GM21360 (cell line): ENCODE results near the gene PRPF6.
A peak's percentile ranks its signal among the peaks of the same experiment; 100 is the strongest.

Experiments used
- ATAC-seq: cut with Tn5 transposase; IDR thresholded peaks from one replicate; pipeline ENCODE4 v1.9.1; 2021; ENCODE audit warnings: mild to moderate bottlenecking, moderate library complexity; ENCODE audit not compliant: unreplicated experiment

The PRPF6 gene

DNA sequence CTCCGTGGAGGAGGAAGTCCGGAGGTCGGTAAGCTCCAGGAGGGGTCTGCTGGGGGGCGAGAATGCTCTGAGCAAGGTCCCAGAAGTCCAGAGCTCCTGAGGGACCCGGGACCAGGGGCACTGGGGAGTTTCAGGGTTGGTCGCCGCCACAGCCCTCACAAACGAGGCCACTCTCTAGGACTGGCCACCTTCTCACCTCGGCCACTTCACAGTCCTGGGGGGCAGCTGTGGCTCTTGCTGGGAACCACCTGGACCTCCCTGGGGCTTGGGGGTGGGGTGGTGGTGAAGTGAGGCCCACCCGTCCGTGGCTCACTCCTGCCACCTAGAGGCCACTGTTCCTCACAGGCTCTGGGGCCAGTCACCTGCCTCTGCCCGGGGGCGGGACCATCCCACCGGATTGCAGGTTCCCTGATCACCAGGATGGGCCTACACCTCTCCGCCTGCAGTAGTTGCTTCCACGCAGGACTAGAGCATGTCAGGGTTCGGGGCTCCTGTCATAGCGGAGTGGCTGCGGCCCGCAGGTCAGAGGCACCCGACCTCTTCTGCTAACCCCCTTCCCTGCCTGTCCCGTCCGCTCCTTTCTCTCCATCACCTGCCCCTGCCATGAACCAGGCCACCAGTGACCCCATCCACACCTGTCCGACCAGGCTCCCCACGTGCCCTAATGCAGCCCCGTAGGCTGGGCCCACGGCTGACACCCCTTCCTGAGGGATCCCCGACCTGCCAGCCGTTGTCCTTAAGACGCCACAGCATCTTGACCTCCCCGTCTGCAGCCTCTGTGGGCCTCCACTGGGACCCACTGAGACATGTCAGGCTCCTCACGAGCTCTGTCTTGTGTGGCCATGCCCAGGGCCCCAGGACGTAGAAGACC is 76.9 kb downstream of the PRPF6 start:
- ATAC-seq, result peak; percentile 34

DNA sequence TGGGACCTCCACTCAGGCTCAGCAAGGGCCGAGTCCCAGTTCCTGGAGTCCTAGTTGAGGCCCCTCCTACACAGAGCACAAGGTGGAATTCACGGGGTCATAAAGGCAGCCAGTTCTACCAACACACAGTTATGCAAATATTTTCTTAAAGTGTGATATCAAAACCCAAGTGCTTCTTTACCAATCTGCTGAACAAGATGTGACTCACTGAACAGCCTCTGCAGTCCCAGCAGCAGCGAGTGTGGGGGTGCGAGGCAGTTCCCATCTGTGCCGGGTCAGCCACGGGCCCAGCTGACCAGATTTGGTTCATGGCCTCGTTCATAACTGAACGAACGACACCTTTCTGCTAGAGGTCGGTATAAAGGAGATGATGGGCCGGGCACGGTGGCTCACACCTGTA is 77.6 kb downstream of the PRPF6 start:
- no peak for ATAC-seq

- no peak for ATAC-seq
These were observed 81.3 kb downstream of the PRPF6 start for GRCh38 chr20:64062276-64062595.

- peak; percentile 68 for ATAC-seq
These were observed 81.9 kb downstream of the PRPF6 start, which contains the start of gene TCEA2 for GRCh38 chr20:64062596-64063388. Gene TCEA2, plus strand, starts transcription at chr20:64063198. Its CDS starts 115 bp downstream, at chr20:64063313.

DNA sequence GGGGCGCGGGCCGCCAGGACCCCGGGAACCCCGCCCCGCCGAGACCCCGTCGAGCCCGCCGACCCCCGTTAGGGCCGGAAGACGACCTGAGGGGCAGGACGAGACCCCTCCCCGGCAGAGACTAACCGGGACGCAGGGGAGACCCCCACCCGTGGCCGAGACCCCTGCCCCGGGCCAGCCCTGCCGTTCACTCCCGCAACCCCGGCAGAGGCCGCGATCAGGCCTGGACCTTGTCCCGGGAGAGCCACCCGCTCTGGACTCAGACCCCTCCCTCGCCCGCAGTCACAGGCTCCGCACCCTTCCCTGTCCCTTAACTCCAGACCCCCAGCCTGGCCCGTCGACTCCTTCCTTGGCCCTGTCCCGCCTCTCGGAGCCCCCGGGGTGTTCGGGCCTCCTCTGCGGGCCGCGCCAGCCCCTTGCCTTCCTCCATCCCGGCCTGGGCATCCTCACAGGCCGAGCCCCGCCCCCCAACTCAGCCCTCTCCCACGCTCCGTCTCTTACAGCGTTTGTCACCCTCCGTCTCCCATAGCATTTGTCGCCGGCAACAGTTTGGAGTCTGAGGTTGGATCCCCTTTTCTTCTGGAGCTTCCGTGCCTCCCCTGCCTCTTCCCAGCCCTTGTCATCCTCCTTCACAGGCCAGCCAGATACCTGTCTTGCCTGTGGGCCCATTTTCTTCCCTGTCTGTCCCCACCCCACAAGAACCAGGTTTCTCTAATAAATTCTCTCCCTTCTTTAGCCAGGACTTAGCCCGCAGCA is 82.6 kb downstream of the PRPF6 start:
- no peak for ATAC-seq

- ATAC-seq, result no peak
These were observed 83.3 kb downstream of the PRPF6 start for GRCh38 chr20:64064145-64064698.

GRCh38 chr20:64065062-64065973 is 84.4 kb downstream of the PRPF6 start:
- no peak for ATAC-seq

GRCh38 chr20:64065974-64066343 is 85.0 kb downstream of the PRPF6 start:
- ATAC-seq, result no peak

GRCh38 chr20:64067005-64067632 is 86.2 kb downstream of the PRPF6 start:
- ATAC-seq, result no peak

DNA sequence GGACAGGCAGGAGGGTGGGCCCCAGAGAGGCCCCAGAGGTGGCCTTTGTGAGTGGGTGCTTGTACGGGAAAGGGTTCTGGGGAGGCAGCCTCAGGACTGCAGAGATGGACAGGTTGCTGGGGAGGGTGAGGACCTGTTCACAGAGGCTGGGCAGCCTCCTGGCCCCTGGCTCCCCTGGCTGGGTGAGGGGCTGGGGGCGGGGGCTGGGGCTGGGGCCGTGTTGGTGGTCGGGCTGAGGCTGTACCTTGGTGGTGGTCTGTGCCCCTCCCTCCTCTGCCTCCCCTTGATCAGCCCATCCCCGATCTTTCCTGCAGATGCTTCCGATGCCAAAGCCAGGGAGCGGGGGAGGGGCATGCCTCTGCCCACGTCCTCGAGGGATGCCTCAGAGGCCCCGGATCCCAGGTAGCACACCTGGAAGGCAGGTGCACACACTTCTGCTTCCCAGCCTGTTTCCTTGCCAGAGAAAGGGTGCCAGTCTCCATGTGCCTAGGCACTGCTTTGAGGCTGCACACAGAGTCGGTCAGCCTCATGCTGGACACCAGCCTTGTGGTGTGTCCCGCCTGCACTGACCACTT is 86.9 kb downstream of the PRPF6 start:
- ATAC-seq, result no peak

- ATAC-seq, result no peak
These were observed 87.7 kb downstream of the PRPF6 start for GRCh38 chr20:64068386-64069208.

GRCh38 chr20:64069209-64069613 is 88.3 kb downstream of the PRPF6 start:
- no peak for ATAC-seq

DNA sequence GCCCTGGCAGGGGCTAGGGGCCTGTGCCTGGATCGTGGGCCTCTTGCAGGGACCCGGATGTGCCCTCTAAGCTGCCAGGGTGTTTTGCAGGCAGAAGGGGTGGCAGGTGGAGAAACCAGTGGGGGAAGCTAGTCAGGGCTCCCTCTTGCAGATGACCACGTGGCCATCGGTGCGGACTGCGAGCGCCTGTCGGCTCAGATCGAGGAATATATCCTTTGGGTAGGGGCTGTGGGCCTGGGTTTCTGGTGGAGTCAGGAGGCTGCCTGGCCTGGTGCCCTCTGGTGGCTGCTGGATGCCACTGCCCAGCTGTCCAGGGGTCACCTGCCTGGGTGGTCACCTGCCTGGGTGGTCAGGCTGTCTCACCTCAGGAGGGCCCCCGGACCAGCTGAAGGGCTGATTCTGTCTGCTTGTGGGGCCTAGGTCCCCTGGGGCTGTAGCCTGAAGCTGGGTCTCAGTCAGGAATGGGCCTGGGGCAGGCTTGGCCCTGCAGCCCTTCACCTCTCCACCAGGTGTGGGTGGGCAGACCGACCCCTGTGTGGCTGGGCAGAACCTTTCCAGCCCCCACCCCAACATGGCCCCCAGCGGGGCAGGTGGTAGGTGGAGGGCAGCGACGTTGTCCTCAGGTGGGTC is 88.8 kb downstream of the PRPF6 start:
- ATAC-seq, result no peak

DNA sequence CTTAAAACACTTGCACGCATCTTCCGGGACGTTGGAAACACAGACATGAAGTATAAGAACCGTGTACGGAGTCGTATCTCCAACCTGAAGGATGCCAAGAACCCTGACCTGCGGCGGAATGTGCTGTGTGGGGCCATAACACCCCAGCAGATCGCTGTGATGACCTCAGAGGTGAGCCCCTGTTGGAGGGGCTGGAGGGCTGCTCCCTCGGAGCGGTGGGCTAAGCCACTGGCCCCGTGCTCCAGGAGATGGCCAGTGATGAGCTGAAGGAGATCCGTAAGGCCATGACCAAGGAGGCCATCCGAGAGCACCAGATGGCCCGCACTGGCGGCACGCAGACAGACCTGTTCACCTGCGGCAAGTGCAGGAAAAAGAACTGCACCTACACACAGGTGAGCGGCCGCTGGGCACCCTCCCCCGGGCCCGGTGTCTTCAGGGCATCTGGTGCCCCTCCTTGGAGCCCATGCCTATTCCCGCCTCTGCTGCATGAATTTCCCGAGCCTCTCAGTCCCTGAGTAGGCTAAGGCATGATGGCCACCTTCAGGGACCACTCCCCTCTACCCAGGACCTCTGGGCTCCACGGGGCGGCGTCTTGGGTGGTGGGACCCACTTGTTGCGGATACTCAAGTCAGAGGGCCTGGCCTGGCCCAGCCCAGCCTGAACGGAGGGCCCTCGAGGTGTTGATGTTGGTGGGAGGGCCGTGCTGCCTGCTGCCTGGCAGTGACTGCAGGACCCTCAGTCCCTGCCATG is 89.5 kb downstream of the PRPF6 start:
- no peak for ATAC-seq

DNA sequence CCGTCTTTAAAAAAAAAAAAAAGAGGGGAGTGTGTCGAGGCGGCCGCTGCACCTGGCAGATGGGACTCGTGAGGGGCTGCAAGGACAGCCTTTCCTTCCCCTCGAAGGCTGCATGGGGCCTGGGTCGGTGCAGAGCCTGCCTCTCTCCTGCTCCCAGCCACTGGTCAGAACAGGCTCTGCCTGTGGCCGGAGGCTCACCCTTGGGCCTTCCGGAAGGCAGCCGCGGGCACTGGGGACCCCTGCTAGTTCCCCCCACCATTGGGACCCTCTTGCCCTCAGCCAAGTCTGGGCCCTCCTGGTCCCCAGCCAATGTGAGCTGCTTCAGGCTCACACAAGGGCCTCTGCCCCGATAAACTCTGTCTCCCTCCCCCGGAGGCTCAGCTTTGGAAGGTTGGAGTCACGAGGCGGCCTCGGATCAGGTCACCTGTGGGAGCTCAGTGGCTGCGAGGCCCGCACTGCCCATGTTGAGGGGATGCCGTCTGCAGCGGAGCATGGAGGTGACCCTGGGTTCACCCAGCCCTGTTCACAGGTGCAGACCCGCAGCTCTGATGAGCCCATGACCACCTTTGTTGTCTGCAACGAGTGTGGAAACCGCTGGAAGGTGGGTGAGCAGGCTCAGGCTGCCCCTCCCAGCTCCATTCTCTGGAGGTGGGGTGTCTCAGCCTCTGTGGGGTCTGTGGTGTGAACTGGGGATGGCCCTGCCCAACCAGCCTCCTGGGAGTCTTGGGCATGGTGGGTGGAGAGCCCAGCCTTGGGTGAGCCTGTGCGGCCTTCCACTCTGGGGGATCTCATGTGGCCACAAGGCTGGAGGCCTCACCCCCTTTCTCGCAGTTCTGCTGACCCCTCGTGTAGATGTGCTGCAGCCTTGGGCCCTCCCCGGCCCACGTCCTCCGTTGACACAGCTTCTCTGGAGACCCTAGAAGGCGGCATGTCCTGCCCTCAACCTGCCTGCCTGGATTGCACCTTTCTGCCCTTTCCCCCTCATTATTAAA is 90.7 kb downstream of the PRPF6 start:
- no peak for ATAC-seq

GRCh38 chr20:64072498-64073063 is 91.6 kb downstream of the PRPF6 start:
- no peak for ATAC-seq
